ENCODE measurements around the gene CISD3.

Gene CISD3

GRCh38 chr17:38779965-38780752 lies 50.0 kb downstream of the CISD3 start:
- DNase-seq, result no peak

DNA sequence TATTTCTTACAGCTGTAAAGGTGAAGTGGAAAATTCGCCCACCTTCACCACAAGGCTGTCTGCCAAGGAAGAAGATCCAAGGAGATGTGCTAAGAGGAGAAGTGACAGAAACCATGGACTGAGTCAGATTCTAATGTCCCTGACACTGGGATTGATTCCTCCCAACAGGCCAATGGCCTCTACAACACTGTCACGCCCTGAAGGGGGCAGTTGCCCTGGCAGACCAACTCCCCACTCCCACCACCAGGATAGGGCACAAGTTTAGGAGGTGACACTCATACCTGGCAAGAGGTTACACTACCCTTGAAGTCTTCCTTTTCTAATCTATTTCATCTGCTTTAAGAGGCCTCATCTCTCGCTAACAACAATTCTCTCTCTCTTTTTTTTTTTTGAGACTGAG lies 53.1 kb downstream of the CISD3 start:
- DNase-seq, result no peak

Measured in fibroblast of skin of abdomen (primary cell).